NOMO-1 treated with dmso at 0.1 percent for 144 hours (cell line): ENCODE data around the gene DOCK1.

Experiments used
- DNase-seq: peaks from one replicate; lab custom pipeline; 2025; ENCODE audit not compliant: unreplicated experiment; lab: John Stamatoyannopoulos, UW

Gene DOCK1

DNA sequence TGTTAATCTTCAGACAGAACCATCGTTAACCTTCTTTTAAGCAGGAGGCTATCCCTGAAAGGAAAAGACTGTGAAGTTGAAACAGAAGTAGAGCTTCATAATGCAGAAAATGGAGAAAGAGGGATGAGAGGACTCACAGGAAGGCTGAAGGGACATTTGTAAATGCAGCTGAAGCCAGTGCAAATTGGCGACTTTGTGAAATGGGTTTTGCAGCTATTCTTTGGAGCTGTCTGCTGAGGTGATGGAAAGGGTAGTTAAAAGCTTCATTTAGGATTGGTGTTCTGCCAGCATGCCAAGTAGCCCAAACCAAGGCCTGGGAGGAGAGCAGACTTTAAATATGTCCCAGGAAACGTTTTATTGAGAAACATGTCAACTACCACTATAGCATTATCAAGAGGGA lies 168.4 kb downstream of the DOCK1 start:
- DNase-seq, result no peak

GRCh38 chr10:127079392-127079791 lies 174.2 kb downstream of the DOCK1 start:
- DNase-seq, result no peak

- DNase-seq, result no peak
These were observed 175.1 kb downstream of the DOCK1 start for GRCh38 chr10:127080317-127080716.

- no peak for DNase-seq
These were observed 176.7 kb downstream of the DOCK1 start for GRCh38 chr10:127081851-127082345.

DNA sequence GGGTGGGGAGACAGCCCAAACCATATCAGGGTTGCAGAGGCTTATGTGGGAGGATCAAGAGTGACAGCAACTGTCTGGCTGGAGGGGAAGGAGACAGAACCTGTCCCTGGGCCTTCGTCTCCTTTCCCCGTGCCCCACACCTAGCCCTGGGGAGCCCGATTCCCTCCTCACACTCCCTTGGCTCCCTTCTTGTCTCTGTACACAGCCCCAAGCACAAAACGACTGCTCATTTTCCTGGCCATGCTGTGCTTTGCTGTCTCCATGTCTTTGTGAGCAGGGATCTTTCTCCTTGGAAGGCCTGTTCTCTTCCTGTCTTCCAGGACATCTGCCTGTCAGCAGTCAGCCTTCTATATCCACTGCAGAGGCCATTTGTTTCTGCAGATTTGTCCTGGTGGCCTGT lies 177.4 kb downstream of the DOCK1 start:
- no peak for DNase-seq

DNA sequence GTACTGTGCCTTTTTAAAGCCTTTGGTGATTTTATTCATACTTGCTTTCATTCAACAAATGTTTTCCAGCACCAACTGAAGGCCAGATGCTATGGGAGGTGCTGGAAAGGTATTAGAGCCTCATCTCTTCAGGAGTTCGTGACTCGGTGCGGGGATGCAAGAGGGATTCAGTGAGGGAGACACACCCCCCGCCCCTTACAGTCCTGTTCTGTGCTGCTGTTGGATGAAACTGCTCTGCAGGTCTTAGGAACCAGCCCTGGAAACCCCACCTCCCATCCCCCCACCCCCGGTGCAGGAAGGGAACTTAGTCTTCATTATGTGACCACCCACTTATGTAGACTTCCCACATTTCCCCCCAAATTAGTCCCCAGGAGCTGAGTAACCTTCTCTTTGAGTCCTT lies 180.7 kb downstream of the DOCK1 start:
- DNase-seq, result no peak

- no peak for DNase-seq
These were observed 183.7 kb downstream of the DOCK1 start for GRCh38 chr10:127088908-127089307.

GRCh38 chr10:127089446-127089845 lies 184.2 kb downstream of the DOCK1 start:
- no peak for DNase-seq

GRCh38 chr10:127090138-127090537 lies 184.9 kb downstream of the DOCK1 start:
- DNase-seq, result no peak

DNA sequence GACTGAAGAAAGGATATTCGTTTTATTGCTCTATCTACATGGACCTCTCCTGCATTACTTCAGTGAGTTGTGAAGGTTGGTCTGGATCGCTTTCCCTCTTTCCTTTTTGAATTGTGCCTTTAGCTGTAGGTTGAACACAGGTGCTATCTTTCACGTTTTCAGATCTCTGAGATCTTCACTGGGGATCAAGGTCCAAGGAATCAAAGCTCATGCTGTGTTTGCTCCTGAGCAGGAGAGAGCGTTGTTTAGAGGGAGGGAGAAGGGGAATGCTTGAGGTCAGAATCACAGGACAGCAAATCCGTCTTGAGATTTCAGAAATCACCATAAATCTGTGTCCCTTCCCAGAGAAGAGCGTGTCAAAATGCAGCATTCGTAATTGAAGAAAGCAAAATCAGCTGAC lies 186.1 kb downstream of the DOCK1 start:
- no peak for DNase-seq

- no peak for DNase-seq
These were observed 187.7 kb downstream of the DOCK1 start for GRCh38 chr10:127092916-127093315.

DNA sequence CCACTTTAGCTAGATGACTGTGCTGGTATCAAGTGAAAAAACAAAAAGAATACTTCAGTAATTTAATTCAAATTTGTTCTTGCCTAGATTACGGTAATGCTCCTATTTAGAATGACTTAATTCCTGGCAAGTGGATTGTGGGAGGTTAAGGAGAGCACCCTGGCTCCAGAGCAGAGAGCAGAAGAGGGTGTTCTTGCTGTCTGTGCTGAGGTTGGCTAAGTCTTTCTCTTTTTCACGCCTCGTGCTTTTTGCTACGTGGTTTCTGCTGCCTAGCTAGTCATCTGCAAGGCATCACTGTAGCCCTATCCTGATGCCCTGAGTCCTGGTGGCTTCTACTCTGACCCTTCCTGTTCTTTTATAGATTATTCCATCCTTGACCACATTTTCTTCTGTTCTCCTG lies 189.8 kb downstream of the DOCK1 start:
- DNase-seq, result no peak

DNA sequence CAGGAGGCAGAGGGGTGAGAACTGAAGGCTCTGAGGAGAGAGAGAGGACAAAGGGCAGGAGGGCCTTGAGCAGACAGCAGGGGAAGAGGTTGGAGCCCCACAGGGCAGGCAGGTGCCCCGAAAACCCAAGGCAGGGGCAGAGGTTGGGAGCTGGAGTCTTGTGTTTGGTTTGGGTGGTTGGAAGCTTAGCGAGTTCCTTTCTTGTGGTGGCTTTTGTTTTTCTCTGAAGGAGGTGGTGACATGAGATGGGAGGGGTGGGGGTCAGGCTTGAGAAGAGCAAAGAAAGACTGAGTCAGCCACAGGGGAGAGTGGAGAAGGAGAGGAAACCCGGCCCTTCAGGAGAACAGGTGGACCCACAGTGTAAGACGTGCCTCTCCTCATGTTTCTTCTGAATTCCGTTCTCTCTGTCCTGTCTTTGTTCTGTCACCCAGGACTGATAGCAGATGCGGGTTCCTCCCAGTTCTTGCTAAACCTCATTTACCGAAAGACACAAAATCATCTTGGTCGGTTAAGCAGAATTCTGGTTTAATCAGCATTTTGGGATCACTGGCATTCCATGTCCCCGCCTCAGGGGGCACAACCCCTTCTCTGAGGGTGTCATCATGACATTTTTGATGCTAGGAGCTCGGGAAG lies 195.9 kb downstream of the DOCK1 start:
- no peak for DNase-seq

- DNase-seq, result no peak
These were observed 196.9 kb downstream of the DOCK1 start for GRCh38 chr10:127102176-127102575.

GRCh38 chr10:127115100-127115499 lies 209.9 kb downstream of the DOCK1 start:
- DNase-seq, result no peak

GRCh38 chr10:127117125-127117524 lies 211.9 kb downstream of the DOCK1 start:
- no peak for DNase-seq

- no peak for DNase-seq
These were observed 212.8 kb downstream of the DOCK1 start for GRCh38 chr10:127118034-127118433.

DNA sequence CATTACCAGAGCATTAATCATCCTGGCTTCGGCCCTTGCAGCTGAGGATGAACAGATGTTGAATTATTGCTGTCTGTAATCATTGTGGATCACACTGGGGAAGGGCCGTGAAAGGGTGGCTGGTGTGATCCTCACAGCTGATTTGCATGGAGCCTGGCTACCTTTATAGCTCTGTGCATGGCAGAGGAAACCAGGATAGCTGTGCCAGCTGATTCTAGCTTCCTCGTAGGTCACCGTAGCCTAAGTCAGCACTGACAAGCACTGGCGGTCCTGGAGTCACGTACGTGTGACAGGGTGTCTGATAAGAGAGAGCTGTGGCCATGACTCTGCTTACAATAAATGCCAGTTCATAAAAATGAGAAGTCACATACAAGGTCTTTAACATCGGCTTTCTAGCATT lies 214.7 kb downstream of the DOCK1 start:
- DNase-seq, result no peak

GRCh38 chr10:127122831-127123230 lies 217.6 kb downstream of the DOCK1 start:
- DNase-seq, result no peak

GRCh38 chr10:127123626-127124025 lies 218.4 kb downstream of the DOCK1 start:
- DNase-seq, result no peak

DNA sequence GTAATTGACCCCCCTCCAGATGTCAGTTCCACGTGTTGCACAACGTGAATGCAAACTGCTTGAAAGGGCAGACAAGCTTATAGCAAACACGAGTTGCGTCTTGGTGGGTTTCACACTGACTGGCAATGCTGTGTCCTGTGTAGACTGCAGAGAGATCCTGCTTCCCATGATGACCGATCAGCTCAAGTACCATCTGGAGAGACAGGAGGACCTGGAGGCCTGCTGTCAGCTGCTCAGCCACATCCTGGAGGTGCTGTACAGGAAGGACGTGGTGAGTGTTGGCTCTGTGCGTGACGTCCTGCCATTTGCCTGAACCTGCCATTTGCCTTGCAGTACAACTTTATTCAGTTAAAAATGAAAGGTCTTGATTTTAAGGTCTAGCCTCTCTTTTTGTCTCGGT lies 220.1 kb downstream of the DOCK1 start:
- DNase-seq, result no peak

DNA sequence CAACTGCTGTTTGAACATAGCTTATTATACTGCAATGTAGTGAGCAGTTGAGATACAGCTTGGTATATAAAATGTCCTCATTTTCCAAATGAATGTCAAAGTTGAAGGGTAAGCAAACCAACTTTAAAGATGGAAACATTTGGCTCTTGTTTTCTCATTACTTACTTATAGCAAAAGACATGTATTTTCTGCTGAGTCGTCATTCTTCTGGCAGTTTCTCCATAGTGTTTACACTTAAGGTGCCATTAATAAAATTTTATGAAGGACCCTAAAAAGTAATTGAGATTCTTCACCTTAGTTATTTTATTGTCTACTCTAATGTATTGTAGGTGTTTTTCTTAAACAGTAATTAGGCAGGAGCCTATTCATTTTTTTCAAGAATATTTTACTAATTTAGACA lies 222.6 kb downstream of the DOCK1 start:
- DNase-seq, result no peak

DNA sequence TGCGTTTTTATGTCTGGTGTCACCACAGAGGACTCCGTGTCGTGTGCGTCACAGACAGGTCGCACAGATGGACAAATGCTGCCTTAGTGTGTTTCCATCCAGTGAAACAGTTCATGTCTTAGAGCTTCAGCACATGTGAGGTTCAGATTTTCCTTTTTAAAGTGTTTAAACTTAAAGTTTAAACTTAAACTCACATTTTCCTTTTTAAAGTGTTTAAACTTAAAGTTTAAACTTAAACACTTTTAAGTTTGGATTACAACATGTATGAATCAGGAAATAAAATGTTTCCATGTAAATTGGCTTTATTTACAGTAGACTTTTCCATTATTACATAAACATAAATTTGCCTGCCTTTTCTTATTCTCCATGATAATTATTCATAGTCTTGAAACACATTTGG lies 223.9 kb downstream of the DOCK1 start:
- no peak for DNase-seq
